Tibial nerve (tissue), 4 donors: ENCODE data around the gene HEMK1.
A peak's percentile ranks its signal among the peaks of the same experiment; 100 is the strongest.

Source experiments
- CTCF ChIP-seq, 5 experiments: fragments of 200-600 bp in 3 of 5; fragments of 450-650 bp in 2 of 5; sonication (generic) in 3 of 5; IDR thresholded peaks; one replicate each; pipeline ENCODE4 v1.5.1; 2016 to 2019; ENCODE audit warnings: antibody characterized with exemption in 5 of 5, mild to moderate bottlenecking in 3 of 5, moderate library complexity in 2 of 5
- EP300 ChIP-seq, 2 donors: sonication (generic); formaldehyde crosslinking; IDR thresholded peaks; one replicate each; pipeline ENCODE4 v1.6.1; 2017; ENCODE audit warnings: antibody characterized with exemption in 2 of 2, mild to moderate bottlenecking in 1 of 2
- POLR2A ChIP-seq, 2 donors: fragments of 450-650 bp; IDR thresholded peaks; one replicate each; pipeline ENCODE4 v1.6.1; 2017; ENCODE audit warnings: antibody characterized with exemption in 2 of 2, mild to moderate bottlenecking in 2 of 2, moderate library complexity in 2 of 2

GRCh38 chr3:50620420-50620819 is 51.1 kb downstream of the HEMK1 start:
- no peak for TF ChIP-seq CTCF (IDR thresholded peaks at IDR 0.05)
- no peak for TF ChIP-seq POLR2A (IDR thresholded peaks at IDR 0.05)
- TF ChIP-seq EP300 (IDR thresholded peaks at IDR 0.05), result peak in 1 of 2 donors; percentile 12
